GM12873 (cell line): ENCODE results near the gene AHCYL2.

ENCODE experiments used
- TF ChIP-seq, protein P1 (sequence below): IDR thresholded peaks from 2 replicates; pipeline ENCODE4 v1.5.1; 2012; ENCODE audit warnings: low read depth, mild to moderate bottlenecking, moderate library complexity, low read length, control low read depth; ENCODE audit not compliant: insufficient read depth; ENCODE audit errors: missing control alignments

Gene AHCYL2

GRCh38 chr7:129401228-129401966 lies 176.6 kb downstream of the AHCYL2 start:
- TF ChIP-seq, protein P1, sequence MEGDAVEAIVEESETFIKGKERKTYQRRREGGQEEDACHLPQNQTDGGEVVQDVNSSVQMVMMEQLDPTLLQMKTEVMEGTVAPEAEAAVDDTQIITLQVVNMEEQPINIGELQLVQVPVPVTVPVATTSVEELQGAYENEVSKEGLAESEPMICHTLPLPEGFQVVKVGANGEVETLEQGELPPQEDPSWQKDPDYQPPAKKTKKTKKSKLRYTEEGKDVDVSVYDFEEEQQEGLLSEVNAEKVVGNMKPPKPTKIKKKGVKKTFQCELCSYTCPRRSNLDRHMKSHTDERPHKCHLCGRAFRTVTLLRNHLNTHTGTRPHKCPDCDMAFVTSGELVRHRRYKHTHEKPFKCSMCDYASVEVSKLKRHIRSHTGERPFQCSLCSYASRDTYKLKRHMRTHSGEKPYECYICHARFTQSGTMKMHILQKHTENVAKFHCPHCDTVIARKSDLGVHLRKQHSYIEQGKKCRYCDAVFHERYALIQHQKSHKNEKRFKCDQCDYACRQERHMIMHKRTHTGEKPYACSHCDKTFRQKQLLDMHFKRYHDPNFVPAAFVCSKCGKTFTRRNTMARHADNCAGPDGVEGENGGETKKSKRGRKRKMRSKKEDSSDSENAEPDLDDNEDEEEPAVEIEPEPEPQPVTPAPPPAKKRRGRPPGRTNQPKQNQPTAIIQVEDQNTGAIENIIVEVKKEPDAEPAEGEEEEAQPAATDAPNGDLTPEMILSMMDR: no peak

GRCh38 chr7:129401967-129402860 lies 177.4 kb downstream of the AHCYL2 start:
- TF ChIP-seq, protein P1: peak; percentile 54

DNA sequence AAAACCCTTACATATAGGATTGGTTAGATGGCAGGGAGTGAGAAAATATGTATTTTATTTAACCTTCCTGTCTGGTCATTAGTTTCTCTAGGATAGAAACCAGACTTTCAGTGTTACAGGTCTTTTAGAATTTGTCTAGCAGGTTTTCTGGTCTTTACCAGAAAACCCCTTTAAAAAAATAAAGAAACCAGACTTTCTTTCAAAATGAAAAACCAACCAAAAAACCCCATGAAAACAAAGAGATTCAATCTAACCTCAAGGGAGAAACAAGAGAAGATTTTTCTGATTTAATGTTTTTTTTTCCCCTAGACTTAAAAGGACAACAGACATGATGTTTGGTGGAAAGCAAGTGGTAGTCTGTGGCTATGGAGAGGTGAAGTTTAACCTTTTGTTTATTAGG lies 180.7 kb downstream of the AHCYL2 start:
- TF ChIP-seq, protein P1: no peak

DNA sequence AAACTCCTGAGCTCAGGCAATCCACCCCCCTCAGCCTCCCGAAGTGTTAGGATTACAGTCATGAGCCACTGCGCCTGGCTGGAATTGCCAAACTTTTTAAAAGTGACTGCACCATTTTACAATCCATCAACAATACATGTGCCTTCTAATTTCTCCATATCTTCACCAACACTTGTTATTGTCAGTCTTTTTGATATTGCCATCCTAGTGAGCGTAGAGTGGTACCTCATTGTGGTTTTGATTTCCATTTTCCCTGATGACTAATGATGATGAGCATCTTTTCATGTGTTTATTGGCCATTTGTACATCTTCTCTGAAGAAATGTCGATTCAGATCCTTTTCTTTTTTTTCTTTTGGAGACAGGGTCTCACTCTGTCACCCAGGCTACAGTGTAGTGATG lies 187.7 kb downstream of the AHCYL2 start:
- TF ChIP-seq, protein P1: no peak

- TF ChIP-seq, protein P1: no peak
These were observed 192.2 kb downstream of the AHCYL2 start for GRCh38 chr7:129417073-129417472.

DNA sequence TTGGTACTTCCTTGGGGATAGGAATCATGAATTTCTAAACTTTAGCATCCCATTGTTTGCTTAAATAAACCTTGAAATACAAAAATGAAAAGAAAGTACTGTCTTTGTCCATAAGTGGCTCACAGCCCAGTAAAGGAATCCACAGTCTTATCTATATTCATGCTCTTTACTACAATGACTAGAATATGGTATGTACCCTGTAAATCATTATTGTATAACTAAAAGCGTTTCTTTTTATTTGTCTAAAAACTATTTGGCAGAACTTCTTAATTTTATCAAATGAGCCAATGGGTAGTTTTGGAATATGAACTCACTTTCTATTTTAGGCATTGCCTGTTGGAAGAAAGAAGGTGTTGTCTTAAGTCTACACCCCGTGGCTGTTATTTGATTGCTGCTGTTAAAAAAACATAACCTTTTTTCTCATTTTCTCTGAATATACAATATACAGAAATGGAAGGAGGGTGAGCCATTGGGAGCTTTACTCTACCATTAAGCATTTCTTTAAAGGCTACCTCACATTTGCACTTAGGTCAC lies 197.0 kb downstream of the AHCYL2 start:
- TF ChIP-seq, protein P1: no peak

DNA sequence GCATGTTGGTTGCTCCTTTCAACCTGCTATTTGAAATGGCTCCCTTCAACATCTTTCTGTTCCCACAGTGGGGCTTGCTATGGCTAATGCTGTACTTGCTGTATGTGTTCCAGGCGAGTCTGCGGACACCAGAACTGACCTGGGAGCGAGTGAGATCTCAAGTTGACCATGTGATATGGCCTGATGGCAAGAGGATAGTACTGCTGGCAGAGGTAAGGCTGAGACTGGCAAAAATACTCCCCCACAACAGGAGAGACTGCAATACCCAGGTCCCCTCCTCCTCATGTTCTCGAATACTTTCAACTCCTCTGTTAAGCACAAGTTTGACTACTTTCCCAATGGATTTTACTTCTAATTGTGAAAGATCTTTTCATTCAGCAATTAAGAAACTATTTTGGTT lies 197.9 kb downstream of the AHCYL2 start:
- TF ChIP-seq, protein P1: no peak
